Right lobe of liver (tissue), 6 donors: ENCODE data around the gene EGFLAM. TPM values are rescaled to one million over a fixed set of nuclear protein-coding genes. Genes with fewer than 3 reads are reported as not detected.
"Not testable (repeated sequence)": the region's sequence is repeated elsewhere in the genome, so short reads cannot be mapped to it uniquely, and the experiment has no call there.

ENCODE experiments used
- ATAC-seq, 4 donors: fragments of 200-7000 bp; cut with Tn5 transposase; one replicate each; pipeline ENCODE4 v1.9.1; 2020; ENCODE audit warnings: mild to moderate bottlenecking in 4 of 4, moderate library complexity in 4 of 4
- DNase-seq, 3 donors: peaks; one replicate each; pipeline ENCODE4 v3.0.0-alpha.2; 2020
- H3K27ac ChIP-seq, 3 donors: fragments of 200-600 bp; one replicate each; pipeline ENCODE4 v1.8.0; 2022
- H3K27me3 ChIP-seq, 2 donors: fragments of 200-600 bp; one replicate each; pipeline ENCODE4 v1.8.0; 2022
- H3K36me3 ChIP-seq, 4 donors: fragments of 200-600 bp; sonication (generic) in 1 of 4; one replicate each; pipeline versions ENCODE4 v1.5.1 to v1.8.0; 2017 to 2022; ENCODE audit warnings: control low read depth in 1 of 4
- H3K4me1 ChIP-seq, 4 donors: fragments of 200-600 bp; sonication (generic) in 1 of 4; one replicate each; pipeline versions ENCODE4 v1.5.1 to v1.8.0; 2017 to 2022; ENCODE audit warnings: control low read depth in 1 of 4
- H3K4me3 ChIP-seq, 3 donors: fragments of 200-600 bp; one replicate each; pipeline ENCODE4 v1.8.0; 2022
- H3K9me3 ChIP-seq, 4 donors: fragments of 200-600 bp; sonication (generic) in 1 of 4; one replicate each; pipeline versions ENCODE4 v1.5.1 to v1.8.0; 2017 to 2022; ENCODE audit warnings: control low read depth in 1 of 4
- CTCF ChIP-seq, 4 donors: fragments of 200-600 bp in 3 of 4; fragments of 450-650 bp in 1 of 4; IDR thresholded peaks; one replicate each; pipeline versions ENCODE4 v1.5.1 to v1.8.0; 2016 to 2022; ENCODE audit warnings: antibody characterized with exemption in 4 of 4, mild to moderate bottlenecking in 2 of 4
- POLR2A ChIP-seq: fragments of 450-650 bp; IDR thresholded peaks from one replicate; pipeline ENCODE4 v1.6.1; 2017; ENCODE audit warnings: antibody characterized with exemption, mild to moderate bottlenecking
- WGBS: methylation state at CpG from one replicate; pipeline ENCODE4 v1.1.6; 2018; ENCODE audit warnings: low coverage, low lambda C conversion rate; ENCODE audit not compliant: insufficient coverage; ENCODE audit errors: missing lambda C conversion rate; 5-methylcytosine and 5-hydroxymethylcytosine counted together
- intact Hi-C, 2 donors: fragments of 100-400 bp; cut with DNase I; formaldehyde crosslinking; loops; one replicate each; pipeline versions ENCODE4 v1.11.2 to v1.14.1; 2022
- total RNA-seq, 6 experiments: library from RNA; depleted of rRNA in 2 of 6; stranded (reverse); fragments of >200 nt in 2 of 6; fragmentation: NEBNext Ultra II Directional in 3 of 6; extraction: Animal tissue kit (Norgen Biotek cat#: 25700) in 3 of 6; gene quantifications; one replicate each; pipeline versions ENCODE4 v1.1.0 to v1.2.4, GENCODE V29; 2016 to 2023
- donor health status: DM: no; HTN: yes; CAD: no.
- donor health status: DM: no; HTN: no; CAD: no.
- donor health status: DM: no; HTN: no; CAD: no.
- donor health status: DM: no; HTN: yes; CAD: no.
- donor health status: DM: no; HTN: yes; CAD: no.

Gene EGFLAM
- total RNA-seq, 6 experiments from 2014 or later = 0.50 to 6.2 (median 2.3) TPM

GRCh38 chr5:38413696-38414095 is 155.3 kb downstream of the EGFLAM start:
- Histone ChIP-seq H3K36me3 (no peaks in the 10 kb centered on the region), H3K4me3 (no peak overlapping the region), H3K27ac (no peak overlapping the region), H3K27me3 (no peaks in the 10 kb centered on the region), H3K4me1 (no peaks in the 10 kb centered on the region), H3K9me3 (no peaks in the 10 kb centered on the region)
- TF ChIP-seq POLR2A (no peak), CTCF (IDR thresholded peaks at IDR 0.05) (no peak)
- no peak for ATAC-seq
- no peak for DNase-seq
- intact Hi-C loops = no loop called here
- WGBS = 65% methylated on average over 6 of the region's 12 CpGs

GRCh38 chr5:38414348-38414747 is 156.0 kb downstream of the EGFLAM start:
- no peaks in the 10 kb centered on the region for H3K4me1 ChIP-seq
- no peak overlapping the region for H3K4me3 ChIP-seq
- H3K36me3 ChIP-seq = no peaks in the 10 kb centered on the region
- 56% methylated on average over 4 of the region's 4 CpGs for WGBS
- H3K9me3 ChIP-seq = no peaks in the 10 kb centered on the region
- no peak overlapping the region for H3K27ac ChIP-seq
- H3K27me3 ChIP-seq = no peaks in the 10 kb centered on the region
- DNase-seq (no peak), ATAC-seq (no peak)
- TF ChIP-seq POLR2A (no peak), CTCF (IDR thresholded peaks at IDR 0.05) (no peak)
- intact Hi-C loops = no loop called here

GRCh38 chr5:38415772-38416171 is 157.4 kb downstream of the EGFLAM start:
- intact Hi-C loops, H3K4me3 ChIP-seq, H3K4me1 ChIP-seq, H3K27me3 ChIP-seq, DNase-seq, H3K27ac ChIP-seq, ATAC-seq, H3K9me3 ChIP-seq, H3K36me3 ChIP-seq: not testable (repeated sequence)
- WGBS = 37% methylated on average over 2 of the region's 5 CpGs

GRCh38 chr5:38417658-38418017 is 159.3 kb downstream of the EGFLAM start:
- Histone ChIP-seq H3K4me1 (peaks cover 0 to 4% (median 0%) of the 10 kb centered on the region in 4 donors), H3K27ac (no peak overlapping the region), H3K9me3 (no peaks in the 10 kb centered on the region), H3K27me3 (no peaks in the 10 kb centered on the region), H3K4me3 (no peak overlapping the region), H3K36me3 (no peaks in the 10 kb centered on the region)
- ATAC-seq (no peak), DNase-seq (no peak)
- 53% methylated on average over 4 of the region's 5 CpGs for WGBS
- TF ChIP-seq POLR2A (no peak), CTCF (IDR thresholded peaks at IDR 0.05) (no peak)
- intact Hi-C loops = no loop called here

- WGBS = 85% methylated on average over 2 of the region's 2 CpGs
- Histone ChIP-seq H3K36me3 (no peaks in the 10 kb centered on the region), H3K9me3 (no peaks in the 10 kb centered on the region), H3K27ac (no peak overlapping the region), H3K4me3 (no peak overlapping the region), H3K27me3 (no peaks in the 10 kb centered on the region), H3K4me1 (peaks cover 0 to 4% (median 0%) of the 10 kb centered on the region in 4 donors)
- DNase-seq (no peak), ATAC-seq (no peak)
- intact Hi-C loops = no loop called here
- TF ChIP-seq CTCF (IDR thresholded peaks at IDR 0.05) (no peak), POLR2A (no peak)
Observed at GRCh38 chr5:38420246-38420645, 161.9 kb downstream of the EGFLAM start.
